Neural cell (in vitro differentiated cells): Measurements from ENCODE around the gene PFKM. TPM values are rescaled to one million over a fixed set of nuclear protein-coding genes. Genes with fewer than 3 reads are reported as not detected.

Experiments
- H2AFZ ChIP-seq: fragments of 200-600, 300-800 bp; sonication (generic), shearing (Covaris generic); 2 replicates; pipeline ENCODE4 v1.6.0; 2014; ENCODE audit warnings: low read depth, mild to moderate bottlenecking, antibody characterized with exemption, low read length, moderate library complexity
- H3F3A ChIP-seq: fragments of 200-600 bp; shearing (Covaris generic); 2 replicates; pipeline ENCODE4 v1.6.1; 2016; ENCODE audit warnings: mild to moderate bottlenecking, moderate library complexity, mixed read lengths, antibody characterized with exemption, low read length; ENCODE audit not compliant: insufficient read depth, poor library complexity, severe bottlenecking
- H3K27ac ChIP-seq: fragments of 200-600, 300-800 bp; sonication (generic), shearing (Covaris generic); 2 replicates; pipeline ENCODE4 v1.5.1; 2014; ENCODE audit warnings: mild to moderate bottlenecking, low read length, moderate library complexity
- H3K27me3 ChIP-seq: fragments of 300-800, 200-600 bp; sonication (generic), shearing (Covaris generic); 2 replicates; pipeline ENCODE4 v1.6.0; 2014; ENCODE audit warnings: mild to moderate bottlenecking, low read depth, low read length, moderate library complexity; ENCODE audit not compliant: insufficient read depth
- H3K36me3 ChIP-seq: fragments of 300-800, 200-600 bp; sonication (generic), shearing (Covaris generic); 2 replicates; pipeline ENCODE4 v1.5.1; 2014; ENCODE audit warnings: mild to moderate bottlenecking, antibody characterized with exemption, low read length, moderate library complexity; ENCODE audit not compliant: insufficient read depth
- H3K4me2 ChIP-seq: fragments of 300-800, 200-600 bp; sonication (generic), shearing (Covaris generic); 2 replicates; pipeline ENCODE4 v1.6.0; 2014; ENCODE audit warnings: mild to moderate bottlenecking, low read length
- H3K4me3 ChIP-seq: fragments of 300-800, 200-600 bp; sonication (generic), shearing (Covaris generic); 2 replicates; pipeline ENCODE4 v1.5.1; 2014; ENCODE audit warnings: mild to moderate bottlenecking, low read length, moderate library complexity
- H3K79me2 ChIP-seq: fragments of 200-600 bp; shearing (Covaris generic); replicated peaks from 2 replicates; pipeline ENCODE4 v1.6.0; 2014; ENCODE audit warnings: mild to moderate bottlenecking, low read length, moderate library complexity; ENCODE audit not compliant: insufficient read depth
- H3K9ac ChIP-seq: fragments of 300-800, 200-600 bp; sonication (generic), shearing (Covaris generic); 2 replicates; pipeline ENCODE4 v1.6.1; 2016; ENCODE audit warnings: mild to moderate bottlenecking, low read length, mixed read lengths
- H3K9me2 ChIP-seq: fragments of 200-600 bp; shearing (Covaris generic); 2 replicates; pipeline ENCODE4 v1.6.1; 2016; ENCODE audit warnings: mild to moderate bottlenecking, low read length, mixed read lengths; ENCODE audit not compliant: insufficient read depth
- H3K9me3 ChIP-seq: fragments of 200-600, 300-800 bp; sonication (generic), shearing (Covaris generic); 2 replicates; pipeline ENCODE4 v1.6.1; 2016; ENCODE audit warnings: mild to moderate bottlenecking, mixed run types, low read length, moderate library complexity, mixed read lengths
- H4K20me1 ChIP-seq: fragments of 200-600 bp; shearing (Covaris generic); 2 replicates; pipeline ENCODE4 v1.6.1; 2016; ENCODE audit warnings: mild to moderate bottlenecking, mixed run types; ENCODE audit not compliant: insufficient read depth
- CTCF ChIP-seq: fragments of 450-650 bp; IDR thresholded peaks from 2 replicates; pipeline ENCODE4 v1.5.1; 2014; ENCODE audit warnings: antibody characterized with exemption, mild to moderate bottlenecking, moderate library complexity; ENCODE audit not compliant: poor library complexity, severe bottlenecking
- EP300 ChIP-seq: fragments of 450-650 bp; conservative IDR thresholded peaks from 2 replicates; pipeline ENCODE4 v1.6.1; 2014; ENCODE audit warnings: antibody characterized with exemption, mild to moderate bottlenecking, moderate library complexity; ENCODE audit not compliant: poor library complexity, severe bottlenecking
- EZH2 ChIP-seq: fragments of 200-600, 300-800 bp; shearing (Covaris generic), sonication (generic); IDR thresholded peaks from 2 replicates; pipeline ENCODE4 v1.6.1; 2014; ENCODE audit warnings: antibody characterized with exemption, low read length, borderline replicate concordance, mild to moderate bottlenecking; ENCODE audit not compliant: insufficient read depth, poor library complexity, severe bottlenecking
- MXI1 ChIP-seq: fragments of 450-650 bp; conservative IDR thresholded peaks from 2 replicates; pipeline ENCODE4 v1.6.1; 2014; ENCODE audit warnings: antibody characterized with exemption, mild to moderate bottlenecking; ENCODE audit not compliant: poor library complexity, severe bottlenecking
- POLR2AphosphoS5 ChIP-seq: IDR thresholded peaks from 2 replicates; pipeline ENCODE4 v1.6.1; 2012
- RAD21 ChIP-seq: fragments of 450-650 bp; conservative IDR thresholded peaks from 2 replicates; pipeline ENCODE4 v1.6.1; 2014; ENCODE audit warnings: antibody characterized with exemption, mild to moderate bottlenecking, moderate library complexity
- REST ChIP-seq: IDR thresholded peaks from 2 replicates; pipeline ENCODE4 v1.6.1; 2012; ENCODE audit warnings: borderline replicate concordance
- SMC3 ChIP-seq: fragments of 450-650 bp; conservative IDR thresholded peaks from 2 replicates; pipeline ENCODE4 v1.6.1; 2014; ENCODE audit warnings: antibody characterized with exemption, mild to moderate bottlenecking, moderate library complexity; ENCODE audit not compliant: poor library complexity
- TAF1 ChIP-seq: IDR thresholded peaks from 2 replicates; pipeline ENCODE4 v1.6.1; 2012; ENCODE audit warnings: low read depth
- polyA plus RNA-seq: library from polyadenylated mRNA; depleted of rRNA; stranded (reverse); fragments of >200 nt; gene quantifications from 2 replicates; pipeline ENCODE4 v1.2.3, GENCODE V29; 2014

Gene PFKM
- polyA plus RNA-seq, 1 donor from 2014 or later, result 122 TPM

- no peaks in the 10 kb centered on the region for H3K9me2 ChIP-seq
- no peak for TF ChIP-seq REST
- no peak for TF ChIP-seq RAD21
- TF ChIP-seq POLR2AphosphoS5, result no peak
- TF ChIP-seq MXI1, result no peak
- no peak for TF ChIP-seq TAF1
- TF ChIP-seq CTCF, result no peak
- no peak for TF ChIP-seq SMC3
- no peak for TF ChIP-seq EP300
- TF ChIP-seq EZH2, result no peak
- no peak overlapping the region for H3K27ac ChIP-seq
- no peak overlapping the region for H3K4me3 ChIP-seq
- no peaks in the 10 kb centered on the region for H3K79me2 ChIP-seq
- no peaks in the 10 kb centered on the region for H4K20me1 ChIP-seq
- no peak overlapping the region for H2AFZ ChIP-seq
- H3K9ac ChIP-seq, result no peak overlapping the region
- no peak overlapping the region for H3K4me2 ChIP-seq
- no peaks in the 10 kb centered on the region for H3F3A ChIP-seq
- no peaks in the 10 kb centered on the region for H3K27me3 ChIP-seq
- no peaks in the 10 kb centered on the region for H3K9me3 ChIP-seq
- no peaks in the 10 kb centered on the region for H3K36me3 ChIP-seq
Measured at GRCh38 chr12:48176417-48176751, 57.2 kb downstream of the PFKM start.

GRCh38 chr12:48177982-48178381, 58.8 kb downstream of the PFKM start:
- Histone ChIP-seq H3K4me2 (no peak overlapping the region), H3K4me3 (no peak overlapping the region), H2AFZ (no peak overlapping the region), H3K9ac (no peak overlapping the region), H3K27ac (no peak overlapping the region), H3K9me2 (no peaks in the 10 kb centered on the region), H3K36me3 (no peaks in the 10 kb centered on the region), H3F3A (no peaks in the 10 kb centered on the region), H3K27me3 (no peaks in the 10 kb centered on the region), H3K79me2 (no peaks in the 10 kb centered on the region), H4K20me1 (no peaks in the 10 kb centered on the region), H3K9me3 (no peaks in the 10 kb centered on the region)
- TF ChIP-seq EZH2 (no peak), TAF1 (no peak), CTCF (no peak), SMC3 (no peak), POLR2AphosphoS5 (no peak), REST (no peak), RAD21 (no peak), EP300 (no peak), MXI1 (no peak)
